H1 (cell line): Measurements from ENCODE around the gene KCP. TPM values are rescaled to one million over a fixed set of nuclear protein-coding genes. Genes with fewer than 3 reads are reported as not detected.

Source experiments
- CTCF ChIA-PET: fragments of 300-600 bp; sonication (Branson Sonifier 250); formaldehyde crosslinking; loops from one replicate; lab custom pipeline; 2021; ENCODE audit not compliant: partially characterized antibody; lab: Charles Lee
- POLR2A ChIA-PET: fragments of 300-600 bp; sonication (Branson Sonifier 250); formaldehyde crosslinking; loops from one replicate; lab custom pipeline; 2021; ENCODE audit warnings: inconsistent platforms; ENCODE audit not compliant: partially characterized antibody; lab: Charles Lee
- DNase-seq, 2 experiments: peaks; one replicate each; pipeline versions ENCODE4 v3.0.0 to v3.0.0-alpha.2; 2010 to 2022; ENCODE audit warnings: low spot score in 2 of 2, low read depth in 1 of 2, mixed read lengths in 1 of 2
- FAIRE-seq: peaks from 2 replicates; lab custom pipeline; 2011; peaks lifted over from hg19 to GRCh38; lab: Jason Lieb, UNC
- H2AFZ ChIP-seq: 2 replicates; pipeline ENCODE4 v1.8.1; 2012; ENCODE audit warnings: low read length, inconsistent platforms
- H2AK5ac ChIP-seq: 2 replicates; pipeline ENCODE4 v1.6.1; 2013; ENCODE audit warnings: low read depth, low read length
- H2BK120ac ChIP-seq: replicated peaks from 2 replicates; pipeline ENCODE3; 2013; ENCODE audit warnings: low read depth, low read length, inconsistent platforms
- H2BK12ac ChIP-seq: 2 replicates; pipeline ENCODE4 v1.6.1; 2013; ENCODE audit warnings: low read depth, low read length
- H2BK15ac ChIP-seq: 2 replicates; pipeline ENCODE4 v1.6.1; 2013; ENCODE audit warnings: low read length
- H2BK20ac ChIP-seq: 2 replicates; pipeline ENCODE4 v1.6.1; 2013; ENCODE audit warnings: low read length
- H2BK5ac ChIP-seq: 2 replicates; pipeline ENCODE4 v1.6.1; 2013; ENCODE audit warnings: low read depth, low read length
- H3K14ac ChIP-seq: 2 replicates; pipeline ENCODE4 v1.6.1; 2013; ENCODE audit warnings: inconsistent platforms; ENCODE audit not compliant: insufficient read length
- H3K18ac ChIP-seq: 2 replicates; pipeline ENCODE4 v1.6.1; 2013; ENCODE audit warnings: low read length; ENCODE audit errors: extremely low read depth
- H3K23ac ChIP-seq: 2 replicates; pipeline ENCODE4 v1.6.1; 2013; ENCODE audit warnings: inconsistent platforms; ENCODE audit not compliant: insufficient read length
- H3K23me2 ChIP-seq: 2 replicates; pipeline ENCODE4 v1.6.1; 2013; ENCODE audit warnings: low read depth, low read length
- H3K27ac ChIP-seq: 2 replicates; pipeline ENCODE4 v1.6.1; 2011; ENCODE audit warnings: low read depth, low read length, inconsistent platforms
- H3K27me3 ChIP-seq, 4 experiments: replicated peaks in 1 of 4; 1 replicate in 1 of 4; 2 replicates in 3 of 4; pipeline versions ENCODE4 v1.6.1 to v1.8.1; 2011 to 2013; ENCODE audit warnings: low read length in 3 of 4, mild to moderate bottlenecking in 3 of 4, inconsistent platforms in 2 of 4, mixed read lengths in 2 of 4, moderate library complexity in 1 of 4; ENCODE audit not compliant: control insufficient read depth in 3 of 4, insufficient read depth in 3 of 4; ENCODE audit errors: extremely low read depth in 1 of 4
- H3K36me3 ChIP-seq, 4 experiments: 2 replicates each; pipeline versions ENCODE4 v1.6.1 to v1.8.1; 2011 to 2013; ENCODE audit warnings: mild to moderate bottlenecking in 4 of 4, low read length in 3 of 4, moderate library complexity in 2 of 4, control low read depth in 1 of 4, inconsistent platforms in 1 of 4; ENCODE audit not compliant: insufficient read depth in 4 of 4, control insufficient read depth in 2 of 4
- H3K4ac ChIP-seq: replicated peaks from 2 replicates; pipeline ENCODE3; 2013; ENCODE audit warnings: low read length, low read depth, mixed read lengths, inconsistent platforms; ENCODE audit not compliant: insufficient read length
- H3K4me1 ChIP-seq, 4 experiments: replicated peaks in 1 of 4; 1 replicate in 1 of 4; 2 replicates in 3 of 4; pipeline versions ENCODE4 v1.6.1 to v1.8.1; 2011 to 2013; ENCODE audit warnings: low read length in 3 of 4, inconsistent platforms in 2 of 4, mixed read lengths in 1 of 4; ENCODE audit not compliant: insufficient read depth in 4 of 4, control insufficient read depth in 3 of 4
- H3K4me2 ChIP-seq, 2 experiments: 2 replicates each; pipeline versions ENCODE4 v1.6.1 to v1.8.1; 2011 to 2013; ENCODE audit warnings: low read depth in 2 of 2, low read length in 2 of 2, control low read depth in 1 of 2, inconsistent platforms in 1 of 2, mild to moderate bottlenecking in 1 of 2; ENCODE audit not compliant: insufficient read depth in 1 of 2
- H3K4me3 ChIP-seq, 4 experiments: fragments of 200-600, 300-600 bp in 1 of 4; sonication (generic), shearing (Covaris generic), sonication (Bioruptor Twin) in 1 of 4; 2 replicates each; pipeline versions ENCODE4 v1.5.1 to v1.8.1; 2011 to 2016; ENCODE audit warnings: low read length in 4 of 4, low read depth in 3 of 4, control low read depth in 2 of 4, inconsistent platforms in 2 of 4, mild to moderate bottlenecking in 2 of 4, mixed read lengths in 1 of 4, moderate library complexity in 1 of 4; ENCODE audit not compliant: insufficient read depth in 2 of 4; ENCODE audit errors: extremely low read depth in 1 of 4
- H3K56ac ChIP-seq: replicated peaks from 2 replicates; pipeline ENCODE3; 2013; ENCODE audit warnings: low read depth, mild to moderate bottlenecking, mixed read lengths, low read length, inconsistent platforms; ENCODE audit not compliant: insufficient read length
- H3K79me1 ChIP-seq: 2 replicates; pipeline ENCODE4 v1.6.1; 2013; ENCODE audit warnings: low read depth, low read length, control low read depth
- H3K79me2 ChIP-seq, 2 experiments: 2 replicates each; pipeline versions ENCODE4 v1.6.1 to v1.8.1; 2012 to 2013; ENCODE audit warnings: low read length in 2 of 2, mild to moderate bottlenecking in 2 of 2, inconsistent platforms in 1 of 2; ENCODE audit not compliant: insufficient read depth in 2 of 2, control insufficient read depth in 1 of 2
- H3K9ac ChIP-seq, 4 experiments: replicated peaks in 1 of 4; 1 replicate in 1 of 4; 2 replicates in 3 of 4; pipeline versions ENCODE4 v1.6.1 to v1.8.1; 2011 to 2013; ENCODE audit warnings: low read depth in 3 of 4, low read length in 3 of 4, control low read depth in 2 of 4, mild to moderate bottlenecking in 2 of 4, moderate library complexity in 2 of 4, inconsistent platforms in 1 of 4; ENCODE audit errors: extremely low read depth in 1 of 4
- H3K9me3 ChIP-seq, 2 experiments: 2 replicates each; pipeline versions ENCODE4 v1.6.1 to v1.8.1; 2012 to 2013; ENCODE audit warnings: mild to moderate bottlenecking in 2 of 2, moderate library complexity in 2 of 2, control low read depth in 1 of 2, inconsistent platforms in 1 of 2, low read depth in 1 of 2, low read length in 1 of 2, mixed read lengths in 1 of 2; ENCODE audit not compliant: insufficient read depth in 2 of 2
- H4K20me1 ChIP-seq, 2 experiments: replicated peaks in 1 of 2; 2 replicates each; pipeline versions ENCODE3 to v1.8.1; 2011 to 2013; ENCODE audit warnings: inconsistent platforms in 2 of 2, low read length in 2 of 2, mild to moderate bottlenecking in 1 of 2; ENCODE audit not compliant: insufficient read depth in 2 of 2, control insufficient read depth in 1 of 2
- H4K5ac ChIP-seq: 2 replicates; pipeline ENCODE4 v1.6.1; 2013; ENCODE audit warnings: low read length, low read depth, mixed read lengths, inconsistent platforms; ENCODE audit not compliant: insufficient read length
- H4K8ac ChIP-seq: 2 replicates; pipeline ENCODE4 v1.8.0; 2013; ENCODE audit warnings: mild to moderate bottlenecking, moderate library complexity, low read length, inconsistent platforms; ENCODE audit not compliant: insufficient read depth; ENCODE audit errors: extremely low read depth
- H4K91ac ChIP-seq: replicated peaks from 2 replicates; pipeline ENCODE3; 2013; ENCODE audit warnings: low read length, mixed read lengths, inconsistent platforms; ENCODE audit not compliant: insufficient read length
- BACH1 ChIP-seq: IDR thresholded peaks from 2 replicates; pipeline ENCODE4 v1.6.1; 2012; ENCODE audit warnings: low read length, improper control_type of control experiment
- EZH2 ChIP-seq: fragments of 200-600 bp; sonication (generic); IDR thresholded peaks from 2 replicates; pipeline ENCODE4 v1.7.1; 2012; ENCODE audit warnings: low read depth, mild to moderate bottlenecking, moderate library complexity, low read length, inconsistent platforms; ENCODE audit not compliant: severe bottlenecking
- GABPA ChIP-seq: IDR thresholded peaks from 2 replicates; pipeline ENCODE4 v1.6.1; 2011; ENCODE audit warnings: mild to moderate bottlenecking, low read length, moderate library complexity, borderline replicate concordance; ENCODE audit not compliant: insufficient read depth
- KDM4A ChIP-seq: IDR thresholded peaks from one replicate; pipeline ENCODE4 v1.7.1; 2012; ENCODE audit warnings: low read depth, mild to moderate bottlenecking, moderate library complexity, low read length, inconsistent platforms; ENCODE audit not compliant: severe bottlenecking
- RAD21 ChIP-seq, 2 experiments: IDR thresholded peaks in 1 of 2; conservative IDR thresholded peaks in 1 of 2; 2 replicates each; pipeline ENCODE4 v1.6.1; 2011; ENCODE audit warnings: low read depth in 2 of 2, low read length in 2 of 2, improper control_type of control experiment in 1 of 2, inconsistent platforms in 1 of 2, mild to moderate bottlenecking in 1 of 2, moderate library complexity in 1 of 2
- SUZ12 ChIP-seq: fragments of 200-600 bp; sonication (generic); IDR thresholded peaks from 2 replicates; pipeline ENCODE4 v1.6.1; 2012; ENCODE audit warnings: mild to moderate bottlenecking, inconsistent platforms, low read length, moderate library complexity, mixed read lengths
- TEAD4 ChIP-seq: IDR thresholded peaks from 2 replicates; pipeline ENCODE4 v1.6.1; 2012; ENCODE audit warnings: low read depth, low read length, inconsistent platforms, mixed read lengths
- whole genome bisulfite sequencing, 2 experiments: shearing (Covaris generic) in 1 of 2; methylation state at CpG; one replicate each; pipeline versions ENCODE4 v1.1.6 to v1.1.7; 2013 to 2015; ENCODE audit warnings: low lambda C conversion rate in 2 of 2, mixed read lengths in 2 of 2, inconsistent platforms in 1 of 2, low coverage in 1 of 2, missing lambda C conversion rate in 1 of 2; ENCODE audit not compliant: insufficient replicate concordance in 2 of 2, insufficient coverage in 1 of 2, insufficient read length in 1 of 2; ENCODE audit errors: extremely low coverage in 1 of 2, missing lambda C conversion rate in 1 of 2; 5-methylcytosine and 5-hydroxymethylcytosine counted together
- long read RNA-seq, 2 experiments: library from RNA in 1 of 2; library from capped mRNA in 1 of 2; stranded (forward); transcript quantifications; one replicate each; pipeline ENCODE4 v2.0.0, GENCODE V29; 2021; ENCODE audit warnings: inconsistent platforms in 1 of 2
- polyA minus RNA-seq, 3 experiments: library from RNA; depleted of rRNA, polyadenylated mRNA; stranded (reverse); fragments of >200 nt; gene quantifications; 1 replicate in 2 of 3; 2 replicates in 1 of 3; pipeline ENCODE4 v1.2.3, GENCODE V29; 2011
- polyA plus RNA-seq, 7 experiments: library from polyadenylated mRNA; depleted of rRNA in 3 of 7; stranded (reverse) in 5 of 7; unstranded in 2 of 7; fragments of >200 nt in 5 of 7; fragments of 200-250 nt in 2 of 7; gene quantifications; 1 replicate in 5 of 7; 2 replicates in 1 of 7; 4 replicates in 1 of 7; pipeline versions ENCODE4 v1.2.1 to v1.2.3, GENCODE V29; 2011 to 2013; ENCODE audit warnings: missing spikeins in 2 of 7, mixed read lengths in 2 of 7
- total RNA-seq: library from RNA; stranded (reverse); fragmentation: NEBNext Ultra II Directional; extraction: Animal tissue kit (Norgen Biotek cat#: 25700); gene quantifications from 2 replicates; pipeline ENCODE4 v1.2.1, GENCODE V29; 2021

Gene KCP
- 1.8 and 2.0 TPM in 2 replicates for total RNA-seq
- polyA plus RNA-seq (2011; rRNA removed) = 1.3 and 2.1 TPM in 2 replicates
- polyA plus RNA-seq (2011; cell fraction: cytosol; rRNA removed) = 1.6 TPM
- polyA plus RNA-seq (2011; cell fraction: nucleus; rRNA removed) = 8.1 TPM
- 1.1 to 2.3 TPM (median 1.6 TPM) in 4 replicates for polyA plus RNA-seq (2012, experiment 1 of 2)
- 0.51 TPM for polyA plus RNA-seq (2012, experiment 2 of 2)
- polyA plus RNA-seq (2013, experiment 1 of 2) = 1.8 TPM
- polyA plus RNA-seq (2013, experiment 2 of 2) = 1.5 TPM
- polyA minus RNA-seq (2011; rRNA and poly(A)+ RNA removed) = 1.1 and 1.4 TPM in 2 replicates
- 0.59 TPM for polyA minus RNA-seq (2011; cell fraction: cytosol; rRNA and poly(A)+ RNA removed)
- 4.3 TPM for polyA minus RNA-seq (2011; cell fraction: nucleus; rRNA and poly(A)+ RNA removed)
- long read RNA-seq, experiment 1, partial matches to known transcripts = 1 of 1 reads
- long read RNA-seq, experiment 1, other reads (novel, unspliced or antisense) = 0 of 1 reads
- long read RNA-seq, experiment 2, partial matches to known transcripts = 3 of 3 reads
- long read RNA-seq, experiment 2, other reads (novel, unspliced or antisense) = 0 of 3 reads

- CTCF ChIA-PET = interaction anchor here (0.5 to 4.5 kb wide), 18 partner anchors 8 to 1766 kb away, joined by 3 to 42 read pairs (median 3); no protein-coding TSS in a partner anchor
Observed at GRCh38 chr7:128910569-128910945, at the start of gene KCP. TSS of gene KCP (minus strand) at chr7:128910709. CDS start at chr7:128910676, 33 bp downstream.

More at GRCh38 chr7:128910569-128910945, at the start of gene KCP:
- Histone ChIP-seq H2AK5ac (no peak within 1 kb of the TSS), H2AFZ (peak within 1 kb of the TSS; percentile 39; the same call in 1 of the 2 replicates), H3K27me3 (peaks cover 19 to 59% (median 44%) of the 10 kb centered on the region in 4 experiments), H3K9ac (no peak within 1 kb of the TSS), H4K20me1 (no peaks in the 10 kb centered on the region), H3K4me3 (peak within 1 kb of the TSS; percentile 37 to 67 (median 52)), H4K5ac (peak within 1 kb of the TSS; percentile 36), H3K27ac (no peak within 1 kb of the TSS), H3K4me1 (peaks cover 4 to 38% (median 20%) of the 10 kb centered on the region in 4 experiments), H3K9me3 (no peaks in the 10 kb centered on the region), H2BK12ac (peak within 1 kb of the TSS; percentile 80; the same call in 1 of the 2 replicates), H3K18ac (peak within 1 kb of the TSS; percentile 60), H3K36me3 (no peaks in the 10 kb centered on the region), H2BK5ac (0 out of 2 replicates have a peak within 1 kb of the TSS, but pooled peaks have one; percentile 52), H3K23ac (no peak within 1 kb of the TSS), H3K23me2 (peaks cover 16% of the 10 kb centered on the region; the same call in 1 of the 2 replicates), H3K56ac (no peak within 1 kb of the TSS), H3K4ac (no peak within 1 kb of the TSS), H3K79me2 (no peaks in the 10 kb centered on the region), H3K4me2 (peak within 1 kb of the TSS; percentile 89 to 91), H2BK20ac (no peak within 1 kb of the TSS), H3K14ac (no peak within 1 kb of the TSS), H4K91ac (no peak within 1 kb of the TSS), H4K8ac (peak within 1 kb of the TSS; percentile 42), H2BK15ac (0 out of 2 replicates have a peak within 1 kb of the TSS, but pooled peaks have one; percentile 53), H3K79me1 (no peaks in the 10 kb centered on the region), H2BK120ac (no peak within 1 kb of the TSS)
- TF ChIP-seq SUZ12 (peak; percentile 47; the same call in 1 of the 2 replicates), BACH1 (no peak), KDM4A (peak; percentile 75), EZH2 (peak; percentile 61), GABPA (no peak), TEAD4 (no peak), RAD21 (IDR thresholded peaks at IDR 0.05 in 1 of 2, conservative IDR thresholded peaks at IDR 0.05 in 1 of 2; ENCODE audit: low read depth in 2 of 2, low read length in 2 of 2) (no peak)
- POLR2A ChIA-PET = interaction anchor here (0.7 to 2.4 kb wide), 12 partner anchors 10 to 144 kb away, joined by 3 to 9 read pairs (median 4); partner anchors contain the start of gene TNPO3
- DNase-seq (peak in 1 of 2 experiments; percentile 72), FAIRE-seq (no peak)
- 8% methylated on average over 18 of the region's 34 CpGs; no CpG with 5 or more reads in 1 of the 2 experiments for WGBS, 2 experiments
